Right kidney (tissue), 1 donor: ENCODE results near the gene STARD13.

Experiments used
- DNase-seq: peaks from one replicate; pipeline ENCODE4 v3.0.0-alpha.2; 2016

STARD13 gene

DNA sequence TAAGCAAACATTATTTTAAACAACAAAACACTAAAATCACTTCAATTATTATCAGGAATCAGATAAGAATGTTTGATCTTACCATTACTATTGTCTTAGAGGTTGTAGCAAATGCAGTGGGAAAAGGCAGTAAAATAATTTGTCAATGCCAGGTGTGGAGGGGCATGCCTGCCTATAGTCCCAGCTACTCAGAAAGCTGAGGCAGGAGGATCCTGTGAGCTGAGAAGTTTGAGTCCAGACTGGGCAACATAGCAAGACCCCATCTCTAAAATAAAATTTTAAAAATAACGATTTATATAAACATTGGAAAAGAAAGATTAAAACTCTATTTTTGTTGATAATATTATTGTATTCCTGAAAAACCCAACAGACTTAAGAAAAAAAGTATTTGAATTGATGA lies 202.5 kb downstream of the STARD13 start:
- DNase-seq: no peak

GRCh38 chr13:33081666-33082065 lies 203.9 kb downstream of the STARD13 start:
- DNase-seq: no peak

- DNase-seq: no peak
Measured at GRCh38 chr13:33080972-33081590, 204.5 kb downstream of the STARD13 start.

DNA sequence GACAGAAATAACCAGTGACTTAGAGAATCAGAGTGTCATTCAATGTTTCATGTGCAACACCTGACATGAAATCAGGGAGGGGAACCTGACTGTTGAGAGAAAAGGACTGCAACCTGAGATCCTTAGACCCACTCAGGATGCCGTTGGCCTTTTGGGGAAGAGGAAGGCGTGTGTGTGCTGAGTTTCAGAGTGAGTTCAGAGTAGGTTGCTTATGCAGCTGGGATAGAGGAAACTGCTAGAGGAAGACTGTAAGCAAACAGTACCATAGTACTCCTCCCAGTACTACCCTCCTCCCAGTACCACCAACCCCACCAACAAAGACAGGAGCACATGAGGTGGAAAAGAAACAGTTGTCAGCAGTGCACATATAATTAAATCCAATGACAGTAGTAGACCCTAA lies 205.6 kb downstream of the STARD13 start:
- DNase-seq: no peak

GRCh38 chr13:33078263-33078662 lies 207.3 kb downstream of the STARD13 start:
- DNase-seq: no peak

DNA sequence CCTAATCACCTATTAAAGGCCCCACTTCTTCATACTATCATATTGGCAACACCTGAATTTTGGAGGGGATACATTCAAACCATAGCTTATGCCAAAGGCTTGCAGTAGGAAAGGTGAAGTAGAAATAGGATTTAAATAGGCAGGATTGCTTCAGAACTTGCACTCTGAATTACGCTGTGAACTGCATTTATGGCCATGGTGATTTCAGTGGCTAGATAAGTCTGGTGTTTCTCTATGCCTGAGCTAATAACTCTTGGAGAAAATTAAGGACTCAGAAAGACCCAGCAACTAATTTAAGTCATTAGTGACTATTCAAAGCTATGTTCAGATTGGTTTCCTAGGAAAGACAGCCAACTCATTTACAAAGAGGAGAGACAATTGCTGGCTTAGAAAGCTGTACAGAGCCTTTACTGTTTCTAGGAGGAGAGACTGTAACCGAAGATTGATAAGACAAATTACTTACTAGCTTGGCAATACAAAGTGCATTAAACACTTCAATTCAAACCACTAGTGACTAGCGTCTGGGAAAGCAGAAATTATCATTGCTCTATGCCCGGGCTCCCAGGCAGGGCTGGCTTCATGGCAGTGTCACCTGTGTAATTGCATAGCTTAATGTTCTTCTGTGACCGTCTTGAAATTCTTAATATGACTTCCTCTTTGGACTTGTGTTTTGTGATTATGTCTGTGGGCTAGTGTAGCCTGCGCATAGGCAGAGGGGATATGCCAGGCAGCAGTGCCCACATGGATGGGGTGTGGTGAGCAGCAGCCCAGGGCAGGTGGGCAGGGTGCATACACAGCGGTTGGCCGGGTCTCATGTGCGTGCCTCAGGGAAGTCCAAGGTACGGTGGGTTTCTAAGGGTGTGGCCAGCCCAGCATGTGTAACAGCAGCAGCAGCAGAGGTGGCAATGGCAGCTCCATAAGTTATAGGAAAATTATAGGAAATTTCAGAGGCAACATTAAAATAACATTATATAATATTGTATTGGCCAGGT lies 209.3 kb downstream of the STARD13 start:
- DNase-seq: no peak

DNA sequence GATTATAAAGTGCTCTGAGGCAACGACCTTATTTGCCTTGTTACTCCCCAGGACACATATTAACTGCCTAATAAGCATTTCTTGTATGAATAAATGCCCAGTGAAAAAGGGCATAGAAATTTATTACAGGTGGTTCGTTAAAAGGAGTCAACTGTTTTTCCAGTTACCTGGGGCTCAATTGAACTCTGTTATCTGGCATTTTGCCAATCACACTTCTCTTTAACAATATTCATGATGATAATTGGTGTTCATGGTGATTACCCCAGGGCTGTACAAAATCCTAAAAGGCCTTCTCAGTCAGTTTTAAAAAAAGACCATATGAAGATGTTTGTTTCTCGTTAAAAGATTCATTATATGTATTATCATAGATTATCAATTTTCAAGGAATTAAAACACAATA lies 212.2 kb downstream of the STARD13 start:
- no peak for DNase-seq

- DNase-seq: no peak
Measured at GRCh38 chr13:33072759-33073158, 212.8 kb downstream of the STARD13 start.

- no peak for DNase-seq
Measured at GRCh38 chr13:33072282-33072681, 213.3 kb downstream of the STARD13 start.

GRCh38 chr13:33070713-33071112 lies 214.8 kb downstream of the STARD13 start:
- DNase-seq: no peak

DNA sequence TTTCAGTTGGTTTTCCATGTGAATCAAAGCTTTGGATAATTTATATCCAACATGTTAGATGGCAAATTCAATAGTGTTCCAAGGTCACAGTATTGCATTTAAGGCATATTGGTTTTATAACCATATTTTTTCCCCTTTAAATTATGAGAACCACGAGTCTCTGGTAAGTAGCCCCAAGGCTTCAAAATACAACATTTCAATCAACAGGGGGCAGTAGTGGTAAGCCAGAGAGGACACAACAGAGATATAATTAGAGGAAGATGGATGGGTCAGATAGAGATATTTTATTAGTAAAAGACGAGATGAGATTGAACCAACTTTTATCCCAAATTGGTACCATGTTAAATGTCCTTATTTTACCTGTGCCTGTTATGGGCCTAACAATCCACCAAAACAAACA lies 216.2 kb downstream of the STARD13 start:
- no peak for DNase-seq

DNA sequence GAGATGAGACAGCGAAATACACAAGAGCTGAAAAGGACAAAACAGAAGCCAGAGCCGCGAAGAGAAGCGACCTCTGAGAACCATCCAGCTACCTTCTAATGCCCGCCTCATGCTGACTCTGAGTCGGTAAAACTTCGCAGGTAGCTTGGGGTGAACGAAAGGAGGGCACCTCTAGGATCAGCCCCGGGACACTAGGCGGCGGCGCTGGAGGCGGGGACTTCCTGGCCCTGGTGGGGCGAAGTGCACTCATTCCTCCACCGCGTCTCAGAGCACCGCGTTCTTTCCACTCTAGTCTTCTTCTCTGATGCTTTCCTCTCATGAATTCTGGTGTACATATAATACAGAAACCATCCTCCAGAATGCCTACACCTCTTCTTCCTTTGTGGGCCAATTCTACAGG lies 219.2 kb downstream of the STARD13 start:
- DNase-seq: no peak

GRCh38 chr13:33060815-33061214 lies 224.7 kb downstream of the STARD13 start:
- DNase-seq: no peak

DNA sequence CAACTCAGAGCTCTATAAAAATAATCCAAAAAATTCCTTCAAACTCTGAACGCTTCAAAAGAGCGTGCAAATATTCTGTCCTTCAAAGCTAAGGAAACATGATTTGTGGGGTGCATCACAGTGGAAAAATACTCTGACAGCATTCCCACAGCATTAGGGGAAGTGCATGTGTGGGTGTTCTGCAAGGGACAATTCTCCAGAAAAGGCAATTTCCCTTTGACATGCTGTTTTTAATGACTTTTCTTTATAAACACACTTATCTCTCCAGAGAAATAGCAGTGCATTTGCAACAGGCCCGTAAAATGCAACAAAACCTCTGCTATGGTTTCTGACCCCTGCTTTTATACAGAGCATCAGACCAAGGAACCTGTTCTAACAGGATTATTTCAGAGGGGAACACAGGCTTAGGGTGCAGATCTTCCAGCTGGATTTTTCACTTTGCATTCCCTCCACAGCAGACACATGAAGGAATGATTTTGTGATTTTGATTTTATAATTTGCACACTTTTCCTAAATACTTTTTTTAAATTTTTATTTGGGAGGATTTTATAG lies 226.7 kb downstream of the STARD13 start:
- no peak for DNase-seq

DNA sequence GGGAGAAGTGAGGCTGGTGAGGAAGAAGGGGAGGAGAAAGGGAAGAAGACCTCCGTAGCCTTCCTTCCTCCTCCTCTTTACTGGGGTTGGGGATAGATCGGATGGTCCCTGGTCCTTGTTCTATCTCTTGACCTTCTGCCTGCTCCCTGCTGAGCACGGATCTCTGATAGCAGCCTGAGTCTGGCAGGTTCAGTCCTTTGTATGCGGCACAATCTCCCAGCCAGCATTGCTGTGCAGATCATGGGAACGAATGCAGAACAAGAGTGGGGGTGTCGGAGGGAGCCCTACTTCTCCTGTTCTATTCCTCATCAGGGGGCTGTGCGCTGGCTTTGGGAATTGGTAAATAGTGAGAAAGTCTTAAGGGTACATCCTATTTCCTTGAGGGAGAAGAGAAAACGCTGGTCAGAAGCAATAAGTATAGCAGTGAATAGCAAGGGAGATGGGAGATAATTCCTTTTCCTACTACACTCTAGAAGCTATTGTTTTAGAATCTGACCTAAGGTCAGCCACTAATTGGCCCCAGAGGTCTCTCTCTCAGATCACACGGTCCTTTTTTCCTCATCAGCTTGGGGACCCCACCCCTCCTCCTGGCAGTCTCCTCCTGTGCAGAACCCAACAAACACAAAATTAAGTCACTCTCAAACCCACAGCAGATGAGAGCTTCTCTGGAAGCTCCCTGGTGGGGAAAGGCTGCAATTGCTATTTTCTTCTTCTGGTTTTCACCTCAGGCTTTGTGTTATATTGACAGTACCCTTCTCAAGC lies 228.4 kb downstream of the STARD13 start:
- no peak for DNase-seq

GRCh38 chr13:33053397-33054066 lies 232.0 kb downstream of the STARD13 start:
- no peak for DNase-seq
